ENCODE measurements around the gene IRF7.
"Not testable (repeated sequence)": the region's sequence is repeated elsewhere in the genome, so short reads cannot be mapped to it uniquely, and the experiment has no call there.

The IRF7 gene

GRCh38 chr11:579830-580601, 35.7 kb downstream of the IRF7 start:
- DNase-seq: no peak

DNA sequence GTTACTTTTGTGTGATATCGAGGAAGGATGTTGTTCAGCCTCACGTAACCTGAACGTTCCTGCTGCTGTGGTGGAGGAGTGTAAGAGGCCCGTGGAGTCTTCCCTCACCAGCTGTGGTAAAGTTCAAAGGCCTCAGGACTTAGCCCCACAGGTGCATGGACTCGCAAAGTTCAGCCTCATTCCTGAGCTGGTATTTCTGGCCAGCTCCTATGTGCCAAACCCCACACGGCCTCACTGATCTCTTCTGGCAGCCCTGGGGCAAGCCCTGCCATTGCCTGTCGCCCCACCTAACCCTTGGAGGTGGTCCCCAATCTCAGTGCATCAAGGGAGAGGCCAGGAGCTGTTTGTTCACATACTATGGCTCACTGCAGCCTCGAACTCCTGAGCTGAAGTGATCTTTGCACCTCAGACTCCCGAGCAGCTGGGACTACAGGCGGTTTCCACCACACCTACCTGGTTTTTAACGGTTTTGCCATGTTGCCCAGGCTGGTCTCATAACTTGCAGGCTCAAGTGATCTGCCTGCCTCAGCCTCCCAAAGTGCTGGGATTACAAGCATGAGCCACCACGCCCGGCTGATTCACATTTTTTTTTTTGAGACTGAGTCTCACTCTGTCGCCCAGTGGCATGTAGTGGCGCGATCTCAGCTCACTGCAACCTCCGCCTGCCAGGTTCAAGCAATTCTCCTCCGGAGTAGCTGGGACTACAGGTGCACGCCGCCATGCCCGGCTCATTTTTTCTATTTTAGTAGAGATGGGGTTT, 37.3 kb downstream of the IRF7 start:
- no peak for DNase-seq

DNA sequence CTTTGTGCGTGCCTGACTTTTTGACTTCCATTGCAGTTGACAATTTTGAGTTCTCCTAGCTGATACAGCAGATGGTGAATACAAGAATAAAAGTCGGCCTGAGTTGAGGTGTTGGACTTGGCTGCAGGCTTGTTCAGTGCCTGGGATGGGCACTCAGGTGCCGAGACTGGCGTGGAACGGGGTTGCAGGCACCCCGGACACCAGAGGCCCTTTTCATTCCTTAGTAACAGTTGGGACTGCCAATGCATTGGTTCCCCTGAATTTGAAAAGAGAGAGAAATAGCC, 38.2 kb downstream of the IRF7 start:
- no peak for DNase-seq

- no peak for DNase-seq
Observed at GRCh38 chr11:576811-577610, 38.7 kb downstream of the IRF7 start.

DNA sequence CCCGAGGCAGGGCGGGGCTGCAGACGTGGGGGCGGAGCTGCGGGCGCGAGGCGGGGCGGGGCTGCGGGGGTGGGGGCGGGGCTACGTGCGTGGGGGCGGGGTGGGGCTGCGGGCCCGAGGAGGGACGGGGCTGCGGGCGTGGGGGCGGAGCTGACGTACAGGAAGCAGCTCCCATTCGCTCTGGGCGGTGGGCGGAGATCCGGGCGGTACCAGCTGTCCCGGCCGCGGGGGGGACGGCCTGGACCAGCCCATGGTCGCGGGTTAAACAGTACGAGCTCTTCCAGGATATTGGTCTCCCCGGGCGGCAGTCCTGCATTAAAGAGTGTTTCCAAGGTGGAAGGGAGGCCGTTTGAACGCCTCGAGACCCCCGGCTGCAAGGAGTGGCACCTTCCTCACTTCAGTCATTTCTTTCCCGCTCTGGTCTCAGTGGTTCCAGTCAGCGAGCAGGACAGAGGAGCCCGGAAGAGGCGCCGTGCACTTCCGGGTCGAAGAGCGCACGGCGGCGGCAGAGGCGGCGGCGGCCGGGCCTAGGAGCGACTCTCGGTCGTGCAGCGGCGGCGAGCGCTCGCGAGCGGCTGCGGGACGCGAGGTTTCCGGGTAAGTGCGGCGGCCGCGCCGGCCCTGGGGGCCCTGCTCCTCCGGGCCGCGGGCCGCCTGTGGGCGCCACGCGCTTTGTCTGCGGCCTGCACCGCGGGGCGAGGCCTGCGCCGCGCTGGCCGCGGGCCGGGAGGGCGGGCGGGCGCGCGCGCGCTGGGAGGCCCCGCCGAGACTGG, 39.6 kb downstream of the IRF7 start, which contains the start of gene PHRF1:
Gene PHRF1 (plus strand): TSS at position 475 of the 773 bp plus-strand sequence. CDS start 5,043 bp downstream, outside the sequence.
- DNase-seq: peak; percentile 95

GRCh38 chr11:575313-575995, 40.3 kb downstream of the IRF7 start:
- no peak for DNase-seq

DNA sequence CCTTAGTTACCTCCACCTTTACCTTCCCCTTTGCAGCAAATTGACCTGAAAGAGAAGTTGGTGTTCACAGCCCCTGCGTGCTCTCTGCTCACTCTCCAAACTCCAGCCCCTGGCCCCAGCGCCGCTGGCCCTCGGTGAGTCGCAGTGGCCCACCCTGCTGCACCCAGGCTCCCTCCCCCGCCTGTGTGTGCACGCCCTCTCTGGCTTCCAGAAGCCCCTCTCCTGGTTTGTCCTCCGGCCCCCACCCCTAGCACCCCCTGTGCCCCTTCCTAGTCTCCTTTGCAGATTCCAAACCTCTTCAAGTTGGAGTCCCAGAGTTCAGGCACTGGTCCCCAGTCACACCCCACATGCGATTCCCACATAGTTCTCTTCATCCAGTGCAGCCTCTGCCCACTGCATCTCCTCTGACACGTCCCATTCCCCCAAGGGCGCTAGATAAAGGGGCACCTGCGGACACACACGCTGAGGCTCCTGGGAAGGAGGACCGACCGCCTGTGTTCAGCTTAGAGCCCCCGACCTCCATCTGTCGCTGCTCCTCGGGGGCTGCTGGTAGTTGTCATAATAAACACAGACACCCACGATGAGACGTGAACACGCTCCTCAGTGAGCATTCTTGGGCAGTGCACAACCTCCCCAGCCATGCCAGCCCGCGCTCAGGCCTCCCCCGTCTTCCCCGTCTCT, 41.0 kb downstream of the IRF7 start:
- DNase-seq: no peak

DNA sequence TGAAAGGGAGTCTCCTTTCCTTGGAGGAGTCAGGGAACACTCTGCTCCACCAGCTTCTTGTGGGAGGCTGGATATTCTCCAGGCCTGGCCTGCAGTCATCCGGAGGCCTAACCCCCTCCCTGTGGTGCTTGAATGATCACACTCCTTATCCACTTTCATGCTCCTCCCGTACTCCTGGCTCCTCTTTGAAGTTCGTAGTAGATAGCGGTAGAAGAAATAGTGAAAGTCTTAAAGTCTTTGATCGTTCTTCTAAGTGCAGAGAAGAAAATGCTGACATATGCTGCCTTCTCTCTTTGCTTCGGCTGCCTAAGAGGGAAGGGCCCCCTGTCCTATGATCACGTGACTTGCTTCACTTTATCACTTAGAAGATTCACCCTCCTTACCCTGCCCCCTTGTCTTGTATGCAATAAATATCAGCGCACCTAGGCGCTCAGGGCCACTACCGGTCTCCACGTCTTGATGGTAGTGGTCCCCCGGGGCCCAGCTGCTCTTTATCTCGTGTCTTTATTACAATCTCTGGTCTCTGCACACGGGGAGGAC, 41.6 kb downstream of the IRF7 start:
- not testable (repeated sequence) for DNase-seq

GRCh38 chr11:573146-573759, 42.5 kb downstream of the IRF7 start:
- DNase-seq: no peak

- DNase-seq: no peak
Observed at GRCh38 chr11:571802-572185, 44.0 kb downstream of the IRF7 start.

DNA sequence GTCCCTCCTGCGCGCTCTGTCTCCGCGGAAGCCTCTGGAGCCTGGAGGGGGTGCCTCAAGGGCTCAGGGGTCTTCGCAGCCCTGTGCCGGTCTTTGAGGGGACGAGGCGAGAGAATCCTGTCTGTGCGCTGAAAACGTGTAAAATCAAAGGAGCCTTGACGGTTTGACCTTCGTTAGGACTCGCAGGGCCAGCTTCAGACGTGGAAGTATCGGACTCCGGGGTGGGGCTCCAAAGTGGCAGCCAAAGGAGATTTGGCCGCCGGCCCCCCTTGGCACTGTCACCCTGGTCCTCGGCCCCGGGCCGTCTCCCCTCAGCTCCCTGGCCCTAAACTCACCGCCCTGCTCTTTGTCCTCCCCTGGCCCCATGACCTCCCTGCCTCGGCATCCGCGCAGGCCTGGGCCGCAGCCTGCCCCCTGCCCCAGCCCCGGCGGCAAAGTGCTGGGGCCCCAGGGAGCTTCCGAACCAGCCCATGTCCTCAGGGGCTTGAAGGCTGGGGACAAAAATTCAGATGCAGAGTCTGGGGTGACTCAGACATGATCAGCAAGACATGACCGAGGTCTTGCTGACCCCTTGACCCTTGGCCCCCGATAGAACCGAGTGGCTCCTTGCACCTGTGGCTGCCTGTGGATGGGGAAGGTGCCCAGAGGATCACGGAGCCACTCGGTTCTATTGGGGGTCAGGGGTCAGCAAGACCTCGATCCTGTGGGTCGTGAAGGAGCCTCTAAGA, 46.4 kb downstream of the IRF7 start:
- DNase-seq: no peak

DNA sequence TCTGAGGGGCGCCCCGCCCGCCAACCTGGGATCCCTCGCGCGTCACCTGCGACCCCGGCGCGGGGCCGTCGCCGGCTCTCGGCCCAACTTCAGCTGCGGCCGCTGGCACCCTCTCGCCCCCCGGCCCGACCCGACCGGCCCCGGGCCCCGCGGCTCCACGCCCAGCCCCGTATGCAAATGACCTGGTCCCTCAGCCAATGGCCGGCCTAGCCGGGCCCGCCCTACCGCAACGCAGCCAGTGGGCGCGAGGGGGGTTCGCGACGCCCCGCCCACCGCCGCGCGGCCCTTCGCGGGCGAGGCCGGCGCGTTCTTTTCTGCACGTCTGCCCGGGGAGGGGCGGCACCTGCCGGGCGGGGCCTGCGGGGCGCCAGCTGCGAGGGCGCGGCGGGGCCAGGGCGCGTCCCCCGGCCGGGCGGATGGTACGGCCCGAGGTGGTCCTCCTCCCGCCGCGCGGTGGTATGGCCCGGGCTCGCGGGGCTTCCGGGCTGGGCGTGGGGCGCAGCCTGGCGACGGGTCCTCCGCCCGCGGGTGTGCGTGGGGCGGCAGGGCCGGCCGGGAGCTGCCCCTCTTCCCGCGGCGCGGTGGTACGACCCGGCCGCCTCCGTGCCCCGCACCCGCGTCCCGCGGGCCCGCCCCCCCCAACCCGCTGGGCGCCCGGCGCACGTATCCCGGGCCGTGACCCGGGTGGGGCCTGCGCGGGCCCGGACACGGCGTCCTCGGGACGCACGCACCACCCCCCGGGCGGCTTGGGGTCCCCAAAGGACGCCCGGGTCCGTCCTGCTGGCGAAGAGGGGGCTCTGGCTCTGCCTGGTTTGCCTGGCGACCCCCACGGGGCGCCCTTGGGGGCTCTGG, 47.2 kb downstream of the IRF7 start:
- peak; percentile 89 to 94 for DNase-seq

- DNase-seq: no peak
Observed at GRCh38 chr11:567629-568292, 48.0 kb downstream of the IRF7 start.

GRCh38 chr11:567011-567628, 48.6 kb downstream of the IRF7 start:
- no peak for DNase-seq

GRCh38 chr11:565921-566509, 49.7 kb downstream of the IRF7 start:
- no peak for DNase-seq

GRCh38 chr11:563812-564578, 51.8 kb downstream of the IRF7 start:
- DNase-seq: no peak

Data from stimulated activated CD4-positive, alpha-beta T cell treated with anti-CD3 and anti-CD28 coated beads, Interleukin-2, amount 100 ng/mL, for 24 hours (primary cell).